DOHH2 (cell line): Measurements from ENCODE around the gene SKIC8.

Experiments
- H3F3A ChIP-seq: fragments of 200-600 bp; sonication (generic), shearing (Covaris generic); 2 replicates; pipeline ENCODE4 v1.6.0; 2016; ENCODE audit warnings: antibody characterized with exemption, mild to moderate bottlenecking; ENCODE audit not compliant: control insufficient read depth, insufficient read depth
- H3K27ac ChIP-seq: fragments of 200-600 bp; sonication (generic); 2 replicates; pipeline ENCODE4 v1.5.1; 2014; ENCODE audit warnings: low read depth, mild to moderate bottlenecking, low read length, moderate library complexity
- H3K27me3 ChIP-seq: fragments of 200-600 bp; sonication (generic); 2 replicates; pipeline ENCODE4 v1.6.1; 2014; ENCODE audit warnings: mild to moderate bottlenecking, low read length, mixed read lengths; ENCODE audit not compliant: control insufficient read depth
- H3K36me3 ChIP-seq: fragments of 200-600 bp; sonication (generic); 2 replicates; pipeline ENCODE4 v1.6.1; 2014; ENCODE audit warnings: mild to moderate bottlenecking, low read length, moderate library complexity, mixed read lengths; ENCODE audit not compliant: control insufficient read depth
- H3K4me1 ChIP-seq: fragments of 200-600 bp; sonication (generic); 2 replicates; pipeline ENCODE4 v1.6.1; 2014; ENCODE audit warnings: mild to moderate bottlenecking, low read length, mixed read lengths; ENCODE audit not compliant: control insufficient read depth
- H3K4me2 ChIP-seq: fragments of 200-600 bp; sonication (generic); 2 replicates; pipeline ENCODE4 v1.6.0; 2014; ENCODE audit warnings: mild to moderate bottlenecking, low read length, moderate library complexity
- H3K4me3 ChIP-seq: fragments of 200-600 bp; sonication (generic); 2 replicates; pipeline ENCODE4 v1.5.1; 2014; ENCODE audit warnings: mild to moderate bottlenecking, low read length, mixed read lengths
- H3K79me2 ChIP-seq: fragments of 200-600 bp; sonication (generic); 2 replicates; pipeline ENCODE4 v1.6.1; 2014; ENCODE audit warnings: mild to moderate bottlenecking, low read length, mixed read lengths; ENCODE audit not compliant: control insufficient read depth
- H3K9me2 ChIP-seq: fragments of 200-600 bp; sonication (generic); replicated peaks from 2 replicates; pipeline ENCODE4 v1.6.1; 2014; ENCODE audit warnings: mild to moderate bottlenecking, low read length, mixed read lengths; ENCODE audit not compliant: control insufficient read depth
- H3K9me3 ChIP-seq: fragments of 200-600 bp; sonication (generic); 2 replicates; pipeline ENCODE4 v1.6.1; 2014; ENCODE audit warnings: antibody characterized with exemption, low read length, mixed read lengths; ENCODE audit not compliant: control insufficient read depth, insufficient read depth
- H4K20me1 ChIP-seq: fragments of 200-600 bp; sonication (generic); 2 replicates; pipeline ENCODE4 v1.6.0; 2014; ENCODE audit warnings: low read depth, mild to moderate bottlenecking, antibody characterized with exemption, low read length, moderate library complexity; ENCODE audit not compliant: control insufficient read depth, insufficient read depth
- CTCF ChIP-seq: fragments of 200-600 bp; sonication (generic); IDR thresholded peaks from one replicate; pipeline ENCODE4 v1.5.1; 2014; ENCODE audit warnings: antibody characterized with exemption, mild to moderate bottlenecking, low read depth, low read length; ENCODE audit not compliant: poor library complexity, severe bottlenecking
- EZH2phosphoT487 ChIP-seq: fragments of 200-600 bp; sonication (generic); IDR thresholded peaks from 2 replicates; pipeline ENCODE4 v1.6.1; 2017; ENCODE audit warnings: borderline replicate concordance, mild to moderate bottlenecking, antibody characterized with exemption, low read length, moderate library complexity, mixed read lengths

Gene SKIC8

DNA sequence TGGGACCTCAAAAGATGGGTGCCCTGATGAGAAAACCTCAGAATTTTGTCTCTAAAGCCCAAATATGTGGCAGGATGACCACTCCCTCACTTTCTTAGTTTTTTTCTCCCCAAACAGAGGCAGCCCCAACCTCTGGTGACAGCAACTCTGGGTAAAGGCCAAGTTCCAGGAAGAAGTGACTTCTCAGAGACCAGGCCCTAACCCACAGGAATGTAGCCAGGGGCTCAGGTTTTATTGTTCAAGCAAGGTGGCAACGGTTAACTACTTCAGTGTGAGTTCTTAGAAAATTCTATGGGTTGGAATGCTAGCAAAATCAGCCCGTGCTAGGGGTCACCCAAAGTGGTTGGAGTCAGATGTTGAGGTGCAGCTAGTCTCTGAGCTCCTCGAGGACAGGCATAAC, 40.2 kb downstream of the SKIC8 start:
- H3K9me3 ChIP-seq: no peaks in the 10 kb centered on the region
- 0 out of 2 replicates have a peak, but pooled peaks cover 7% of the 10 kb centered on the region for H3K27me3 ChIP-seq
- H4K20me1 ChIP-seq: no peaks in the 10 kb centered on the region
- TF ChIP-seq CTCF: no peak
- no peak for TF ChIP-seq EZH2phosphoT487
- no peaks in the 10 kb centered on the region for H3K4me1 ChIP-seq
- H3K4me3 ChIP-seq: no peak overlapping the region
- no peak overlapping the region for H3K27ac ChIP-seq
- no peak overlapping the region for H3K4me2 ChIP-seq
- H3F3A ChIP-seq: no peaks in the 10 kb centered on the region
- no peaks in the 10 kb centered on the region for H3K9me2 ChIP-seq
- no peaks in the 10 kb centered on the region for H3K79me2 ChIP-seq
- H3K36me3 ChIP-seq: no peaks in the 10 kb centered on the region

- H3K36me3 ChIP-seq: no peaks in the 10 kb centered on the region
- no peaks in the 10 kb centered on the region for H3K9me3 ChIP-seq
- H3F3A ChIP-seq: no peaks in the 10 kb centered on the region
- H3K4me3 ChIP-seq: no peak overlapping the region
- 0 out of 2 replicates have a peak, but pooled peaks cover 7% of the 10 kb centered on the region for H3K27me3 ChIP-seq
- no peak overlapping the region for H3K4me2 ChIP-seq
- TF ChIP-seq CTCF (no peak), EZH2phosphoT487 (no peak)
- no peak overlapping the region for H3K27ac ChIP-seq
- no peaks in the 10 kb centered on the region for H4K20me1 ChIP-seq
- no peaks in the 10 kb centered on the region for H3K79me2 ChIP-seq
- H3K9me2 ChIP-seq: no peaks in the 10 kb centered on the region
- no peaks in the 10 kb centered on the region for H3K4me1 ChIP-seq
Observed at GRCh38 chr15:78257681-78258080, 41.7 kb downstream of the SKIC8 start.

GRCh38 chr15:78256044-78256437, 43.4 kb downstream of the SKIC8 start:
- H3K4me3 ChIP-seq: no peak overlapping the region
- H3K4me1 ChIP-seq: no peaks in the 10 kb centered on the region
- H3K36me3 ChIP-seq: no peaks in the 10 kb centered on the region
- H3K79me2 ChIP-seq: no peaks in the 10 kb centered on the region
- H3K9me3 ChIP-seq: no peaks in the 10 kb centered on the region
- no peaks in the 10 kb centered on the region for H3F3A ChIP-seq
- no peaks in the 10 kb centered on the region for H3K9me2 ChIP-seq
- 0 out of 2 replicates have a peak, but pooled peaks cover 7% of the 10 kb centered on the region for H3K27me3 ChIP-seq
- no peak overlapping the region for H3K27ac ChIP-seq
- no peaks in the 10 kb centered on the region for H4K20me1 ChIP-seq
- TF ChIP-seq EZH2phosphoT487 (no peak), CTCF (no peak)
- no peak overlapping the region for H3K4me2 ChIP-seq
